T follicular helper cell (primary cell): ENCODE results near the gene RADIL.

Experiments
- DNase-seq: peaks from one replicate; pipeline ENCODE4 v3.0.0-alpha.2; 2020; ENCODE audit warnings: low read depth

Gene RADIL

DNA sequence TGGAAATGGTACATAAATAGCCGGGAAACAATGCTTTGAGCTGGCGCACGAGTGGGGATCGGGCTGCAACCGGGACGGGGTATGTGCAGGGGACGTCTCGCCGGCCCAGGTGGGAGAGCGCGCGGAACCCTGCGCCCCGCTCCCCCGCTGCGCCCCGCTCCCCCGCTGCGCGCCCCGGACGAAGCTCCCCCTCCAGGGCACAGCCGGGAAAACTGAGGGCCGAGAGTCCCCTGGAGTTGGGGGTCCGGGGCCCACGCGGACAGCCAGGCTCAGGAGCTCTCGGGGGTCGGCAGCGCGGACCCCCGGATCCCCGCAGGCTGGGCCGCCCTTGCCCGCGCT is 514 bp downstream of the RADIL start:
- no peak for DNase-seq

DNA sequence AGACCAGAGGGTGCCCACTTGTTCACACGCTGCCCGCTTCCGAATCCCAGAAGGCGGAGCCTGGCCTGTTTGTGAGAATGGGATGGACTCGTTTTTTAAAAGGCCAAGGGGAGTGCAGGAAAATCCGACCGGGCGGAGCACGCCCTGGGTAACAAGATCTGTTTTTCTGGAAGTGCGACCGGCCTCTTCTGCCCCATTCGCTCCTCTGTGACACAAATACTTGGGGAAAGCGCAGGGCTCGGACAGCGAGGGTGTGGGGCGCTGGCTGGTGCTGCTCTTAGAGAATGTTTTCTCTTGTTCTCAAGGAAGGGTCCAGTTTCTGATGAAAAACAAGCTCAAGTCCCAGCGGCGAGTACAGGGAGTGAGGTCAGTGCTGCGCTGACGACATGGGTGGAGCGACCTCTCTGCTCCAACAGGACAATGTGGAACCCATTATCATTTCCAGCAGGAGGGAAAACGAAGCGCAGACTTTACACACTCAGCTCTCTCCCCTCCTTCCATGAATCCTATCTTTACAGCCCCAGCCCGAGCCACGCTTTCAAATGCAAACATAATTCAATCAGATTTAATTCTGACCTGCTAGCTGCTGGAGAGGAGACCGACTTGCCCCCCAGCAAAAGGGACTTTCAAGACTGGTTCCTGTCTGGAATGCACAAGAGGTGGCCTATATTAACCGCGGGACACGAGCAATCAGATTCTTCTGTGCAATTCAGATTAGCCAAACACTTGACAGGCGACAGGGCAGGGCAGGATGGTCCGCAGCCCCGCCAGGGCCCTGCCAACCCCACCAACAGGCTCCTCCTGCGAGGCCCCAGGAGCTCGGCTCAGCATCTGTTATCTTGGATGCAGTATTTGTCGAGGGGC is 1.1 kb downstream of the RADIL start:
- no peak for DNase-seq

DNA sequence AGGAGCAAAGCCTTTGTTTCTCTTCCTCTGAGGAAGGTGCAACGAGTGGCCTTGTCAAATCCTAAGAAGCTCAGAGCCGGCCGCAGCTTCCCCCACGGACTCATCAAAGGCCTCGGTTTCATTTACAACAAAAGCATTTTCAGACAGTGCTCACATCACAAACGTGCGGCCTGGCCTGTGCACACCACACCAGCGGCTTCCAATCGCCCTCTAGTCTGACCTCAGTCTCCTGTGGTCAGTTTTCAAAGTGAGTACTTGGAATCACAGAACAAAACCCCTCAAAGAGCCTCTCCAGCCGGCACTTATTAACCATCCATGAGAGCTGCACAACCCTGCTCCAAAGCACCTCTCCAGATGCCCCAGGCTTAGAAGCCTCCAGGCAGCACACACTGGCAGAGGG is 3.3 kb downstream of the RADIL start:
- DNase-seq: no peak

DNA sequence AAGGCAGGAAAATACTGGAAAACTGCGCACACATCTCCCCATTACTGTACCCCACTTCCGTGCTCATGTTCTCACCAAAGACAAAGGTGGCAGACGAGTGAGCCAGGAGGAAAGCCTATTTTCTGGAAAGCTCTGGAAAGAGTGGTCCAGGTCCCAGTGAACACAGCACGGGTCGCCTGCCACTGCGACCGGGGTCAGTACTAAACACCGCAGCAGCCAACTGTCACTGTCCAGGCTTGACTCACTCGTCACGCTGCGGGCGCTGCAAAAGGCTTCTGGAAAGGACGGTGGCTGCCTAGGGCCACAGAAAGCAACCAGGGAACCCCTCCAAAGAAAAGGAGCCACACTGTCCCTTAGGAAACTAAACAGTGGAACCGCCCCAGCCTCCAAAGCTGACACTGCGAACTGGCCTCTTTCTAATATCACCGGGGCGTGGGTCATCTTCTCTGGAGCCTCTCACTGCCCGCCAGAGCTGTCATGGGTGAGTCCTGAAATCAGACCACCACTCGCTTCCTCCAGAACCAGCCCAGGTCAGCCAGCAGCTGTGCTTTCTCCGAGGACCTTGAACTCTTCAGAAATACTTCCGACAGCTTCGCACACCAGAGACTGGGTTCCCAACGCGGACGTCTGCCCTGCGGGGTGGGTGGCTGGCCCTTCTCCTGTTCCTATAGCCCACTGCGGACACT is 4.0 kb downstream of the RADIL start:
- no peak for DNase-seq

DNA sequence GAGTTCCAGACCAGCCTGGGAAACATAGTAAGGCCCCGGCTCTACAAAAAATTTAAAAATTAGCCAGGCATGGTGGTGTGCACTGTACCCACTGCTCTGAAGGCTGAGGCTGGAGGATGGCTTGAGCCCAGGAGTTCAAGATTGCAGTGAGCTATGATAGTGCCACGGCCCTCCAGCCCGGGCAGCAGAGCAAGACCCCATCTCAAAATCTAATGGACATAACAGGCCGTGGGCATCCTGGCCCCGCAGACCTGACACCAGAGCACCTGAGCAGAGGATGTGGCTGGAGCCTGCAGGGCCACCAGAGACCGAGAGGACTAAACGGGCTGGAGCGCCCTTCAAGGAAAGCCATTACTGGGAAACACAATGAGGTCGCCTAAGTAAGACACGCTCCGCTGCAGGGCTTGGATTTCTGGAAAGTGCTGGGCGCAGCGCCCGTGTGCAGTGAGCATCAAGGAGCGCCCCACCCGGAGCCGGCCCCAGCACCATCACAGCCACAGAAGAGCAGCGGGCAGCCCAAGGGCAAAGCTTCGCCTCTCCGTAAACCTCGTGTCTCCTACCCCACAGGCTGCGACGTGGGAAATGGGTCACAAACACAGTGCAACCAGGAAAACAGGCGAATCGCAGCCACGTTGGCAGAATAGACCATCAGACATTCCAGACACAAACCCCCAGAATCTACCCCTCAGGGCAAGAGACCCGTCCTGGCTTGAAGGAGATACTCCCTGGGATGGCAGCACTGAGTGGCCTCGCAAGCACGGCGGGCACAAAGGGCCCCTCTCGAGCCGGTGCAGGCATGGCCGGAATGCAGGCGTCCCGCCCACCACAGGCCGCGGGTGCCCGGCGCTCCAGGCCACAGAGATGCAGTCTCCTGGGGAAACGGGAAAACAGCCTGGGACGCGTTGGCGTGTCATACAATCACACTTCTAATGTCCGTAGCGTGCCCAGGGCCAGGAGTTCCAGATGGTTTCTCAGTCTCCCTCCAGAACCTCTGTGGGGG is 4.9 kb downstream of the RADIL start:
- DNase-seq: no peak

DNA sequence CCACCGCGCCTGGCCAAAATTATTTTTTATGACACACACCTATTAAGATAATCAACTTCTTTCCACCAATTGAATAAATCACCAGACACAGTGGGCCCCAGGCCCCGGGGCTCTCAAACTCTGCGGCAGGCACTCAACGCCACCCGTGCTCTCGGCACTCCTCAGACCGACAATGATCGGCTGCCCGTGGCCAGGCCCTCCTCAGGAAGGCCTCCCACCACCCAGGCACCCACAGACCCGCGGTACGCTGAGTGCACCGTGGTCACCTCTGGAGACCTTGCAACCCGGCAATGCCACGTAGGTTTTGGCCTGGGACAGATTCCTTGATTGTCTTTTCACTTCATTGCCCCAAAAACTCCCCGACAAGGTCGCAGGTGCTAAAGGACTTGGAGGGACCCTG is 6.9 kb downstream of the RADIL start:
- DNase-seq: no peak

DNA sequence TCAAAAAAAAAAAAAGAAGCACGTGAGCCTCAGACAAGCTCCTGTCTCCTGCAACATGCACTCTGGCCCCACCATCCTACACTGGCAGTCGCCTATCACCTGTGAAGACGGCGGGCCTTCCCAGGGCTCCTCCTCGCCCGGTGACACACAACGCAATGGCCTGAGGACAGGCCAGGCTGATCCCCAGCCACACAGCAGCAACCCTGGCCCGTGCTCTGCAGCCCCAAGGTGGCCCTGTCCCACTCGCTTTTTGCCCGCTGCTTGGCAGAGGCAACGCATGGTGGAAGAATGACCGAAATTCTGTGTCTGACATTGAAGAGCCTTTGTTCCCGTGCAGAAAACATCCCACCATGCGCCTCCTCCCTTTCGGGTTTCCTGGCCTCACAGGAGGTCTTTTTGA is 8.1 kb downstream of the RADIL start:
- DNase-seq: no peak

DNA sequence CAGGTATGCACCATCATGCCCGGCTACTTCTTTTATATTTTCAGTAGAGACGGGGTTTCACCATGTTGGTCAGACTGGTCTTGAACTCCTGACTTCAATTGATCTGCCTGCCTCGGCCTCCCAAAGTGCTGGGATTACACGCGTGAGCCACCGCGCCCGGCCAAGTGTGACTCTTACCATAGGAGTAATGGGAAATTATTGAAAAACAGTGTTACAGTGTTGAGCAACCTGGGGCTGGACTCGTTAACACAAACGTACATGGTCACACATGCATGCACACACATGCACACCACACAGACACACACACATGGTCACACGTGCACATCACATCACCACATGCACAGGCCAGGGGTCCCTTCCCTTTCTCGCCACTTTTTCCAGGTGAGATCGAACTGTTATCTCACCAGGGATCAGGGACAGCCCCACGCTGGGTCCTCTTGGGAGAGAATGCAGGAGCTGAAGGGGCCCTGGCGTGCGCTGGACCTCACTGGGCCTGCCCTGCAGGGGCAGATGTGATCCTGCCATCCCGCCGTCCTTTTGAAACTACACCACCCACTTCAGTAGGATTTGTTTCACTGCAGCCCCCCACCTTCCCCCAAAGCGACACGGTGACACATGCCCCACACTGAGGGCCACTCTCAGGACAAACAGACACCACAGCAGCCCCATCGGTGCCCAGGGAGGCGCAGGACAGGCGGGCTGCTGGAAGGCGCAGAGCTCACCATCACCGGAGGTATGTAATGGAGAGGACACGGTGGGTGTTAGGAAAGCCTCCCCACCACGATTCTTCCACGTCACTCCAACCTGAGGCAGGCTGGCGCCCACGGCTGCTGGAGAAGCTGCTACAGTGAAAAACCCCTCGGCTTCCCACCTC is 10.2 kb downstream of the RADIL start:
- no peak for DNase-seq

DNA sequence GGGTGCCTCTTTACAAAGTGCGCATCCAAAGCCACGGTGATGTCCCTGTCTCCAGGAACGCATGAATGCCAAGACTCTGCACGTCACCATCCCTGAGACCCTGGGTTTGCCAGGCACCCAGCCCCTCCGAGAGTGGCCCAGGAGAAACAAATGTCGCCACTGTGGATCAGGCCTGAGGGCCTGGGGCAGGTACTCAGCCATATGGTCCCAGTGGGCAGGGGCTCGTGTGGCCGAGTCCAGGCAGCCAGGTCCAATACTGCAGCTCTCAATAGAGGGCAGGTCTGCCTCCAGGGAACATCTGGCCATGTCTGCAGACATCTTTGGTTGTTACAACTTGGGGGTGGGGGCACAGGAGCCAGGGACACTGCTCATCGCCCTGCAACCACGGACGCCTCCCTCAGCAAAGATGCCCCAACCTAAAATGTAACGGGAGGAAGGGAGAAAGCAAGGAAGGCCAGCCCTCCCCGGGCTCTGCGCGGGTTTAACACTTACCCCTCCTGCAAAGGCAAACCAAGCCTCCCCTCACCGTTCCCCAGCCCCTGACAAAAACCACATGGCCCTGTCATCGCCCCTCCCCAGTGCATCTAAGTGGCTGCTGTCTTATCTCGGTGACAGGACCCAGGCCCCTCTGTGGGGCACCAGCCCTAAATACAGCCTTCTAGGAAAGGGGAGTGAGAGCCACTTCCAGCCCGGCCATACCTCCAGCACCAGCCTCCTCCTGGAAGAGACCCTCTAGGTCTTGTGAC is 11.4 kb downstream of the RADIL start:
- no peak for DNase-seq

DNA sequence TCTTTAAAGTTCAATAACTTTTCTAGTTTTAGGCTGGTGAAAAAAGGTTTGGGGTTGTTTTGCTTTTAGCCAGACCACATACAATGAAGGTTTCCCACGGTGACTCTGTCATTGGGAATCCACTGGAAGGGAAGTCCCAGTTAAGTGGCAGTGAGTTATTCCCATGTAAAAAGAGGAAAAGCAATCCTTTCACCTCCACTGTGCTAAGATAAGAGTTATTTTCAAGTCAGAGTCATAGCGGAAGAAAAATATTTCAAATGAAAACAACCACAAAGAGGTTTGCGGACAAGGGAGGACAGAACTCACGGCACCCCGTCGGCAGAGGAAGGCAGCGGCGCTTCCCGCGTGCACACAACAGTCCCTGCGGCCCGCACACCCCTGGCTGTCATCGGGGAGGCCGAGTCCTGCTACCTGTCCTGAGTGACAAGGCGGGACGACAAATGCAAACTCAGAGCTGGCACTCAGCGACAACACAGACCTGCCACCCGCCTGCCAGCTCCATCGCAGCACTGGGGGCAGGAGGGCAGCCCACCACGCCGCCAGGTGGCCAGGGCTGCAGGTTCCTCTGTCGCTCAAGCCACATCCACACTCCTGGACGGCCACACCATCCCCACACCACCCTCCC is 12.3 kb downstream of the RADIL start:
- DNase-seq: no peak

DNA sequence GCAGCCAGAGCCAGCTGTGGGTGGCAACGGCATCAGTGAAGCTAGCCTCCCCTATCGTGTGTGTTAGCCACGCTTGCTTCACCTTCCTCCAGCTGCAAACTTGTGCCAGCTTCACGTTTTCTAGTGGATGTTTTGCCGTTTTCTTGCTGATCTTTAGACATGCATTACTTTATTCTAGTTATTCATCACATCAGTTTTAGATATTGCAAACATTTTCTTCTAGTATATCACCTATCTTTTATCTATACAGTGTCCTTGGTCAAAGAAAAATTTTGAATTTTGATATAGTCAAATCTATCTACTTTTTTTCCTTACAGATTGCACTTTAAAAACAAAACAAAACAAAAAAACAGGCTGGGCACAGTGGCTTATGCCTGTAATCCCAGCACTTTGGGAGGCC is 15.0 kb downstream of the RADIL start:
- no peak for DNase-seq

DNA sequence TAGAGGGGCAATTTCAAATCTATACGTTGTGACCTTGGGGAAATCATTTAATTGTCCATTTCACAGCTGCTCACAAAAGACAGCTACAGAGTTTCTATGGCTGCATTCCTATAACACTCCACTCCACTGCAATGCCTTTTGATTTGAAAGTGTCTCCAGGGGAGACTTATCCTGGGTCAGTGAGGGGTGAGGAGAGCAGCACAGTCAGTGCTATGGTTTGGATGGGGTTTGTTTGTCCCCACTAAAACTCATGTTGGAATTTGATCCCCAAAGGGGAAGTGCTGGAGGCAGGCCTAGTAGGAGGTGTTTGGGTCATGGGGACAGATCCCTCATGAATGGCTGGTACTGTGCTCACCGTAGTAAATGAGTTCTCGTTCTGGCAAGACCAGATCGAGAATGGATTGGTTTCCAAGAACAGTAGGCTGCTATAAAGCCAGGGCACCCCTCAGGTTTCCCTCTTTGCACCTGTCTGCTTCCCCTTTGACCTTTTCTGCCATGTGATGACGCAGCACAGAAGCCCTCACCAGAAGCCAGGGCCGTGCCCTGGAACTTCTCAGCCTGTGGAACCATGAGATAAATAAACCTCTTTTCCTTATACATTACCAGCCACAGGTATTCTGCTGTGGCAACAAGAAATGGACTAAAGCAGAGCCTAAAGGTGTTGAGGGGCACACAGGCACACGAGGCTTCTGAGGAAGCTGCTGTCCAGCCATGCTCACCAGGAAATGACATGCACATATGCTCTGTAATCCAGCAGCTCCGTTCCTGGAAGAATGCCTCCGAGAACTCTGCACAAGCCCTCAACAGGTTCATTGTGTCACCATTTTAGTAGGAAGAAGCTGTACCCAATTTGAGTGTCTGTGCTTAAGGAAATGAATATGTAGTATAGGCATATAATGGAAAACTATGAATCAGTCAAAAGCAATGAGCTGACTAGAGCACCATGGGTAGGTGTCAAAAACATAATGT is 16.7 kb downstream of the RADIL start:
- no peak for DNase-seq

DNA sequence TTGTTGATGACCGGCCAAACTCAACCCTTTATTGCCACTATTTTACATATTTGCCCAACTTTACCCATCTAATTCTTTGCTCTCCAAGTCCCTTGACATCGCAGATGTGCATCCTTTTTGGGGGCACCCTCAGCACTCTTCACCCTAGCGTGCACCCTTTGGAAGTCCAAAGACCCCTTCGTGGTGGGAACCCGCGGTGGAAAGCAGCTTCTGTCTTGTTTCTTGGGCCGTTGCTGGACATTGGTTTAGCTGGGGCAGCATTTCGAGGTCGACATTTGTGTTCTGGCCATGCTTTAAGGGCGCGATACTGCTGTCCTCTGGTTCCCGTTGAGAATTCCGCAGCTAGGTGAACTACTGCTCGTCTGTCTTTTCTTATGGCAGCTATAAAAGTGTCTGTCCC is 21.4 kb downstream of the RADIL start:
- no peak for DNase-seq

DNA sequence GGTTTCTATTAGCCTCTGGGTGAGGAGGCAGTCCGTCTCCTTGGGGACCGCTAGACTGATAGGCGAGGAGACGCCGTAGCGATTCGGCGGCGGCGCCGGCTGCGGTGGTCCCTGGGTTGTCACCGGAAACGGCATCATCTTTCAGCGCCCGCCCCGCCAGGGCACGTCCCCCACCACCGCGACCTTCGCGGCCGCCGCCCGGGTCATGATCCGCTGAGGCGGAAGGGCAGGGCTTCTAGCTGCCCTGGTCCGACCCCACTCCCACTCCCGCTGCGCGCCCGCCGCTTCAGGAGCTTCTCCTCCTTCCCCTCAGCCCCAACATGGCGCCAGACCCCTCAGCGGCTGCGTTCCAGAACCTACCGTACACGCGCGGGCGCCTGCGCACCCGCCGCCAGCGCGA is 21.8 kb downstream of the RADIL start, which contains the start of gene PAPOLB:
PAPOLB (minus strand) TSS at position 358 of the 400 bp plus-strand sequence; CDS start at position 138, 220 bp downstream.
- no peak for DNase-seq

DNA sequence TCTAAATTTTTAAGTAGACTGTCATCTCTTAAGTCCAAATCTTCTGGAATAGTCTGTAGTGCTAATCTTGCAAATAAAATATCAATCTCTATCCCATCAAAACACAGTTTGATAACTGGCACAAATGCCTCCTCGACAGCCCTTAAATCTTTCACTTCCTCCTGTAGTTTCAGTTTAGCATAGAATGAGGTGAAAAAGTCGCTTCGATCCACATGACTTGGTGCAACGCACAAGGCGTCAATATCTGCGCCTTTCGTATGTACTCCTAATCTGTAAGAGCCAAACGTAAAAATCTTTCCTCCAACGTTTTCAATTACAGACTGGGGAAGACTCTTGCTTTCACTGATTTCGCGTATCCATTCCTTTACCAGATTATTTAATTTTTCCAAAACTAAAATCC is 22.3 kb downstream of the RADIL start:
- DNase-seq: no peak

DNA sequence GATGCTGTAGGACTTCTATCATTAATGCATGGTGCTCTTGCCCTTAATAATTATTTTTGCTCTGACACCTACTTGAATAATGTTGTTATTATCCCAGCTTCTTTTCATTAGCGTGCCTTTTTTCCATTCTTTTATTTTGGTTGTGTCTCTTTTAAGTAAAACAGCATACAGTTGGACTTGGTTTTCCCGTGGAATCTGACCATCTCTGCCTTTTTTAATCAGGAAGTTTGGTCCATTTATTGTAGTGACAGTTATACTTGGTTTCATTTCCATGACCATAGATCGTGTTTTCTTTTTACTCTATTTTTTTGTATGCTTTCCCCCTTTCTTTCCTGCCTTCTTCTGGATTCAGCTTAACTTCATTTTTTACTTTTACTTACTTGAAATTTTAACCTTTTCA is 26.3 kb downstream of the RADIL start:
- DNase-seq: no peak

DNA sequence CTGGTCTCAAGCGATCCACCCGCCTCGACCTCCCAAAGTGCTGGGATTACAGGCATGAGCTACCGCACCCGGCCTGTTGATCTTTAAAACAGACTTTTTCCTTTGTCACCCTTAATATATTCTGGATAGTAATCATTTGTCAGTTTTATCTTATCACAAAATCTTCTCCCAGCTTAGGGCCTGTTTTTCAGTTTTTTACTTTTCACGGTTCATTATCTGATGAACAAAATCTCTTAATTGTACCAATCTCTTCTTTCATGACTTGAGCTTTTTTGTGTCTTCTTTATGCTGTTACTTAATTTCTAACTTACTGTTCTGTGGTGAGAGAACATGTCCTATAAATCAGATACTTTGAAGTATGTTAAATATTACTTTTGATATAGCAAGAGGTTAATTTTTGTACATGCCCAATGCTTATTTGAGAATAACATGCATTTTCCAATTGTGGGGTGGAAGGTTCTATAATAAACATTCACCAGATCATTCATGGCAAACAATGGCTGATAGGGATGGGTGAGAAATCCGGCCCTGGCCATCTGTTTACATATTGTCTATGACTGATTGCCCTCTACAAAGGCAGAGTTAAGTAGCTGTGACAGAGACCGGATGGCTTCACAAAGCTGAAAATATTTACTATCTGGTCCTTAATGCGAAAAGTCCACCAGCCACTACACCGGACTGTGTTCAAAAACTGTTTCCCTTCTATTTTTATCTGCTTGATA is 27.0 kb downstream of the RADIL start:
- DNase-seq: no peak

DNA sequence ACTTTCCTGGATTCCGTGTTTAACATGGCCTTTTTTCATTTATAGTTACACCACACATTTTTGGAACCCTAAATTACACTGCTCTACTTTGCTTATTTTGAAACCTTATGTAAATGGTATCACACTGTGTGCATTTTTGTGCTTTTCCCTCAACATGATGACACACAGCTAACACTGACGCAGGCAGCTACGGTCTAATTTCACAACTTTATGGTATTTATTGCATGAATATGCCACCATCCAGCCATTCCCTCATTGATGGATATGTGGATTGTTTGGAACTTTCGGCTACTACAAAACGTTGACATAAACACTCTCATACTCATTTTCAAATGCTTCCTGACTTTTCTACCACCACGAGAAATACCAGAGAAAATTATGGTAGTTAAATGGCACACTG is 28.6 kb downstream of the RADIL start:
- no peak for DNase-seq
